HEK293 (cell line): ENCODE measurements around the gene CSTA.
A peak's percentile ranks its signal among the peaks of the same experiment; 100 is the strongest.

Source experiments
- CTCF ChIA-PET: fragments of 350-600 bp; formaldehyde crosslinking; extraction: SDS; loops from one replicate; lab custom pipeline; 2021; ENCODE audit warnings: antibody characterized with exemption; lab: Yijun Ruan, JAX
- POLR2A ChIA-PET: fragments of 300-600 bp; formaldehyde crosslinking; extraction: SDS; loops from one replicate; lab custom pipeline; 2020; ENCODE audit warnings: antibody characterized with exemption, inconsistent platforms; lab: Yijun Ruan, JAX
- H3K27ac ChIP-seq: fragments of 200-500 bp; sonication (Bioruptor generic); 2 replicates; pipeline ENCODE4 v1.5.1; 2014; ENCODE audit warnings: low read depth, low read length, control low read depth, inconsistent platforms; ENCODE audit errors: extremely low read depth
- H3K36me3 ChIP-seq, 2 experiments: fragments of 200-500 bp in 1 of 2; sonication (Bioruptor generic) in 1 of 2; 1 replicate in 1 of 2; 2 replicates in 1 of 2; pipeline ENCODE4 v1.5.1; 2014 to 2017; ENCODE audit warnings: inconsistent platforms in 2 of 2, low read length in 2 of 2; ENCODE audit not compliant: control insufficient read depth in 2 of 2, insufficient read depth in 1 of 2
- H3K4me1 ChIP-seq: fragments of 200-500 bp; sonication (Bioruptor generic); 2 replicates; pipeline ENCODE4 v1.5.1; 2014; ENCODE audit warnings: mild to moderate bottlenecking, low read length, inconsistent platforms; ENCODE audit not compliant: control insufficient read depth, insufficient read depth
- H3K4me3 ChIP-seq: 2 replicates; pipeline ENCODE4 v1.5.1; 2011; ENCODE audit warnings: low read depth, mild to moderate bottlenecking, control low read depth, low read length, moderate library complexity
- H3K9me3 ChIP-seq: fragments of 200-500 bp; sonication (Bioruptor generic); 2 replicates; pipeline ENCODE4 v1.5.1; 2014; ENCODE audit warnings: low read depth, low read length, inconsistent platforms; ENCODE audit not compliant: control insufficient read depth, insufficient read depth
- CTCF ChIP-seq: fragments of 450-650 bp; formaldehyde crosslinking; IDR thresholded peaks from 2 replicates; pipeline ENCODE4 v1.5.1; 2016; ENCODE audit warnings: missing biosample characterization, missing genetic modification characterization
- KLF7 ChIP-seq: fragments of 450-650 bp; formaldehyde crosslinking; IDR thresholded peaks from 2 replicates; pipeline ENCODE4 v1.5.1; 2016; ENCODE audit warnings: missing biosample characterization, missing genetic modification characterization, borderline replicate concordance
- PRDM10 ChIP-seq: fragments of 450-650 bp; formaldehyde crosslinking; IDR thresholded peaks from 2 replicates; pipeline ENCODE4 v1.5.1; 2016; ENCODE audit warnings: missing biosample characterization, missing genetic modification characterization
- SP7 ChIP-seq: fragments of 450-650 bp; formaldehyde crosslinking; IDR thresholded peaks from 2 replicates; pipeline ENCODE4 v1.5.1; 2016; ENCODE audit warnings: missing biosample characterization, missing genetic modification characterization
- ZNF223 ChIP-seq: fragments of 450-650 bp; formaldehyde crosslinking; IDR thresholded peaks from 2 replicates; pipeline ENCODE4 v1.5.1; 2016; ENCODE audit warnings: missing biosample characterization, missing genetic modification characterization
- ZNF416 ChIP-seq: fragments of 450-650 bp; formaldehyde crosslinking; IDR thresholded peaks from 2 replicates; pipeline ENCODE4 v1.5.1; 2016; ENCODE audit warnings: missing biosample characterization, missing genetic modification characterization
- ZNF510 ChIP-seq: fragments of 450-650 bp; formaldehyde crosslinking; IDR thresholded peaks from 2 replicates; pipeline ENCODE4 v1.5.1; 2018; ENCODE audit warnings: mild to moderate bottlenecking, missing genetic modification characterization, missing biosample characterization; ENCODE audit not compliant: insufficient replicate concordance
- ZNF521 ChIP-seq: fragments of 450-650 bp; formaldehyde crosslinking; IDR thresholded peaks from 2 replicates; pipeline ENCODE4 v1.5.1; 2017; ENCODE audit warnings: missing biosample characterization, mild to moderate bottlenecking, missing genetic modification characterization
- ZNF530 ChIP-seq: fragments of 450-650 bp; formaldehyde crosslinking; IDR thresholded peaks from 2 replicates; pipeline ENCODE4 v1.5.1; 2016; ENCODE audit warnings: low read depth, missing biosample characterization, missing genetic modification characterization
- ZNF561 ChIP-seq: fragments of 450-650 bp; IDR thresholded peaks from 2 replicates; pipeline ENCODE4 v1.5.1; 2018; ENCODE audit warnings: missing biosample characterization, missing genetic modification characterization, borderline replicate concordance
- ZNF596 ChIP-seq: fragments of 450-650 bp; IDR thresholded peaks from 2 replicates; pipeline ENCODE4 v1.5.0; 2018; ENCODE audit warnings: missing biosample characterization, mild to moderate bottlenecking, missing genetic modification characterization, moderate library complexity
- ZNF600 ChIP-seq: fragments of 450-650 bp; formaldehyde crosslinking; IDR thresholded peaks from 2 replicates; pipeline ENCODE4 v1.5.1; 2016; ENCODE audit warnings: missing biosample characterization, missing genetic modification characterization
- ZNF624 ChIP-seq: fragments of 450-650 bp; formaldehyde crosslinking; IDR thresholded peaks from 2 replicates; pipeline ENCODE4 v1.5.1; 2017; ENCODE audit warnings: missing biosample characterization, missing genetic modification characterization
- ZNF629 ChIP-seq: fragments of 450-650 bp; formaldehyde crosslinking; IDR thresholded peaks from 2 replicates; pipeline ENCODE4 v1.5.1; 2017; ENCODE audit warnings: missing biosample characterization, missing genetic modification characterization
- ZNF792 ChIP-seq: fragments of 450-650 bp; formaldehyde crosslinking; IDR thresholded peaks from 2 replicates; pipeline ENCODE4 v1.5.1; 2016; ENCODE audit warnings: missing biosample characterization, missing genetic modification characterization
- TF ChIP-seq, protein P1 (sequence below): fragments of 450-650 bp; formaldehyde crosslinking; IDR thresholded peaks from 2 replicates; pipeline ENCODE4 v1.5.1; 2016; ENCODE audit warnings: missing biosample characterization, missing genetic modification characterization
- TF ChIP-seq, protein P2 (sequence below): fragments of 450-650 bp; formaldehyde crosslinking; IDR thresholded peaks from 2 replicates; pipeline ENCODE4 v1.5.1; 2016; ENCODE audit warnings: missing biosample characterization, missing genetic modification characterization

CSTA gene

DNA sequence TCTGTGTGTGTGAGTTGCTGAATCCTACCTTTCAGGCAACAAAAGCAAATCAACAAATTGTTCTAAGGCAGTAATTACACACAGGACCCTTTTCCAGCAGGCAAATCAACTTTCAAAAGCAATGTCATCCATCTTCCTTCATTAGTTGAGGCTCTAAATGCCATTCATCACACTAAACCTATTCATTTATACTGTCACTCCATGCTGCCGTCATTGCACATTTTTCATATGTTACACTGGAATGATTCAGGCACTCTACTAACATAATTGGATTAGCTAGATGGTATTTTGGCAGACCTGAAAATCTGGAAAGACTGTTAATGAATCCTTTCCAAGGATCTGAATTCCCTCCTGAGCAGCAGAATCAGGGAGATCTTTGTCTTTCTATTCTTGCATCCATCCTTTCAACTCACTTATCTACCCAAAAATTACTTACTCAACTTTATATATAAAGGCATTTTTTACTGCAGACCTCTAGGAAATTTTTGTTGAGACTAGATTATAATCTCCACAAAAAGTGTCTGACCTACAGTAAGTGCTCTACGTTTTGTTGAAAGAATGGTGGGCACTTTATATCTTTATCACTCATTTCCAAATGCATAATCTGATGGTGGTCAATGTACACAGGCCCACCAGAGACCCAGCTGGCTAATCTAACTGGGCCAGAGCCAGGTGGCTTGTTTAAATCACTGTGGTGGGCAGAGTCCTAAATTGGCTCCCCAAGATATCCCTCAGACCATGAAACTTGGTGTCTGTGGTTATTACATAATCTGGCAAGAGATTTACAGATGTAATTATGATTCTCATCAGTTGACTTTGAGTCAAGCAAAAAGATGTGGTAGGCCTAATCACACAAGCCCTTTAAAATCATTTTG, 33.0 kb downstream of the CSTA start:
- POLR2A ChIA-PET, result no interaction called here
- TF ChIP-seq ZNF521 (tag by site-specific recombination), result no peak
- TF ChIP-seq SP7 (tag by site-specific recombination), result peak; percentile 53
- H3K36me3 ChIP-seq, result peaks cover 0 to 26% of the 10 kb centered on the region in 2 experiments; a peak in 2 of 3 replicates
- H3K9me3 ChIP-seq, result no peaks in the 10 kb centered on the region
- no peak overlapping the region for H3K4me3 ChIP-seq
- H3K4me1 ChIP-seq, result no peaks in the 10 kb centered on the region
- CTCF ChIA-PET, result interaction anchor here (0.6 to 1.1 kb wide), 5 partner anchors 10 to 1179 kb away, joined by 3 read pairs; no protein-coding TSS in a partner anchor
- H3K27ac ChIP-seq, result no peak overlapping the region

DNA sequence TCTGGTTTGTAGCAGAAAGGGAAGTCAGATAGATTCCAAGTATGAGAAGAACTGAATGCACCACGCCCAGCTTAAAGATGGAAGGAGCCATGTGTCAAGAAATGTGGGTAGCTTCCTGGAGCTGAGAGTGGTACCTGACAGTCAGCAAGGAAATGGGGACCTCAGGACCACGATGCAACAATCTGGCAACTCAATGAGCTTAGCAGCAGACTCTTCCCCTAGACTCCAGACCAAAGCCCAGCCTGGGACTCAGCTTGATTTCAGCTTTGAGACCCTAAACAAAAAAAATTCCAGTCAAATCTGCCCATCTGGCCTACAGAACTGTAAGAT, 33.6 kb downstream of the CSTA start:
- Histone ChIP-seq H3K4me1 (no peaks in the 10 kb centered on the region), H3K27ac (no peak overlapping the region), H3K4me3 (no peak overlapping the region), H3K9me3 (no peaks in the 10 kb centered on the region), H3K36me3 (peaks cover 0 to 32% of the 10 kb centered on the region in 2 experiments; a peak in 2 of 3 replicates)
- ChIA-PET POLR2A (no interaction called here), CTCF (interaction anchor here (0.6 to 1.1 kb wide), 4 partner anchors 53 to 1179 kb away, joined by 3 read pairs; no protein-coding TSS in a partner anchor)
- TF ChIP-seq PRDM10 (peak; percentile 48; the same call in 1 of the 2 replicates), ZNF510 (tag by site-specific recombination) (no peak)

GRCh38 chr3:122362026-122362425, 37.0 kb downstream of the CSTA start:
- POLR2A ChIA-PET, result no interaction called here
- Histone ChIP-seq H3K4me1 (no peaks in the 10 kb centered on the region), H3K36me3 (peaks cover 8 to 60% of the 10 kb centered on the region in 2 experiments; a peak in 2 of 3 replicates), H3K27ac (no peak overlapping the region), H3K4me3 (no peak overlapping the region), H3K9me3 (no peaks in the 10 kb centered on the region)
- TF ChIP-seq ZNF600 (tag by site-specific recombination), result no peak
- TF ChIP-seq ZNF223 (tag by site-specific recombination), result no peak
- no peak for TF ChIP-seq ZNF561 (tag by site-specific recombination)
- TF ChIP-seq CTCF (tag by site-specific recombination), result no peak
- TF ChIP-seq ZNF629 (tag by site-specific recombination), result no peak
- no peak for TF ChIP-seq ZNF530 (tag by site-specific recombination)
- TF ChIP-seq ZNF596 (tag by site-specific recombination), result no peak
- TF ChIP-seq, protein P1, sequence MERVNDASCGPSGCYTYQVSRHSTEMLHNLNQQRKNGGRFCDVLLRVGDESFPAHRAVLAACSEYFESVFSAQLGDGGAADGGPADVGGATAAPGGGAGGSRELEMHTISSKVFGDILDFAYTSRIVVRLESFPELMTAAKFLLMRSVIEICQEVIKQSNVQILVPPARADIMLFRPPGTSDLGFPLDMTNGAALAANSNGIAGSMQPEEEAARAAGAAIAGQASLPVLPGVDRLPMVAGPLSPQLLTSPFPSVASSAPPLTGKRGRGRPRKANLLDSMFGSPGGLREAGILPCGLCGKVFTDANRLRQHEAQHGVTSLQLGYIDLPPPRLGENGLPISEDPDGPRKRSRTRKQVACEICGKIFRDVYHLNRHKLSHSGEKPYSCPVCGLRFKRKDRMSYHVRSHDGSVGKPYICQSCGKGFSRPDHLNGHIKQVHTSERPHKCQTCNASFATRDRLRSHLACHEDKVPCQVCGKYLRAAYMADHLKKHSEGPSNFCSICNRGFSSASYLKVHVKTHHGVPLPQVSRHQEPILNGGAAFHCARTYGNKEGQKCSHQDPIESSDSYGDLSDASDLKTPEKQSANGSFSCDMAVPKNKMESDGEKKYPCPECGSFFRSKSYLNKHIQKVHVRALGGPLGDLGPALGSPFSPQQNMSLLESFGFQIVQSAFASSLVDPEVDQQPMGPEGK (tag by site-specific recombination), result no peak
- TF ChIP-seq ZNF624 (tag by site-specific recombination), result no peak
- TF ChIP-seq, protein P2, sequence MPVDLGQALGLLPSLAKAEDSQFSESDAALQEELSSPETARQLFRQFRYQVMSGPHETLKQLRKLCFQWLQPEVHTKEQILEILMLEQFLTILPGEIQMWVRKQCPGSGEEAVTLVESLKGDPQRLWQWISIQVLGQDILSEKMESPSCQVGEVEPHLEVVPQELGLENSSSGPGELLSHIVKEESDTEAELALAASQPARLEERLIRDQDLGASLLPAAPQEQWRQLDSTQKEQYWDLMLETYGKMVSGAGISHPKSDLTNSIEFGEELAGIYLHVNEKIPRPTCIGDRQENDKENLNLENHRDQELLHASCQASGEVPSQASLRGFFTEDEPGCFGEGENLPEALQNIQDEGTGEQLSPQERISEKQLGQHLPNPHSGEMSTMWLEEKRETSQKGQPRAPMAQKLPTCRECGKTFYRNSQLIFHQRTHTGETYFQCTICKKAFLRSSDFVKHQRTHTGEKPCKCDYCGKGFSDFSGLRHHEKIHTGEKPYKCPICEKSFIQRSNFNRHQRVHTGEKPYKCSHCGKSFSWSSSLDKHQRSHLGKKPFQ, result no peak
- TF ChIP-seq KLF7 (tag by site-specific recombination), result no peak
- no peak for TF ChIP-seq ZNF416
- TF ChIP-seq ZNF792 (tag by site-specific recombination), result no peak
- CTCF ChIA-PET, result interaction anchor here (0.7 kb wide), 1 partner anchor 481 kb away, joined by 3 read pairs; no protein-coding TSS in a partner anchor
